HepG2 (cell line): ENCODE data around the gene MICA. TPM values are rescaled to one million over a fixed set of nuclear protein-coding genes. Genes with fewer than 3 reads are reported as not detected.

Source experiments
- ATAC-seq: fragments of 200-7000 bp; cut with Tn5 transposase; 3 replicates; pipeline ENCODE4 v1.9.1; 2020; ENCODE audit warnings: mild to moderate bottlenecking, moderate library complexity
- BruUV-seq: library from RNA; stranded (reverse); fragments of 400-500 nt; replicated peaks from 2 replicates; lab custom pipeline; 2021; lab: Mats Ljungman, UMichigan
- CTCF ChIA-PET: fragments of 300-600 bp; formaldehyde crosslinking; extraction: SDS; loops from one replicate; lab custom pipeline; 2021; ENCODE audit warnings: low total read pairs, inconsistent platforms, low intra/inter-chr PET ratio; lab: Yijun Ruan, JAX
- POLR2A ChIA-PET: fragments of 350-600 bp; sonication (Branson Sonifier 250); formaldehyde crosslinking; loops from one replicate; lab custom pipeline; 2020; ENCODE audit warnings: antibody characterized with exemption, inconsistent platforms; lab: Yijun Ruan, JAX
- DNase-seq: peaks from one replicate; pipeline ENCODE4 v3.0.0-alpha.2; 2015; ENCODE audit warnings: low spot score
- FAIRE-seq: peaks from 3 replicates; lab custom pipeline; 2011; peaks lifted over from hg19 to GRCh38; lab: Jason Lieb, UNC
- H2AFZ ChIP-seq: one replicate; pipeline ENCODE4 v1.6.1; 2011; ENCODE audit warnings: low read length, inconsistent platforms
- H3K27ac ChIP-seq: fragments of 300-600 bp; 3 replicates; pipeline ENCODE4 v1.8.0; 2011; ENCODE audit warnings: mixed run types, mild to moderate bottlenecking, mixed read lengths, low read length, inconsistent platforms; ENCODE audit not compliant: insufficient read depth; ENCODE audit errors: extremely low read length
- H3K27me3 ChIP-seq, 2 experiments: fragments of 200-600 bp in 1 of 2; 2 replicates in 1 of 2; 3 replicates in 1 of 2; pipeline versions ENCODE4 v1.6.0 to v1.8.0; 2011; ENCODE audit warnings: low read length in 2 of 2, mild to moderate bottlenecking in 2 of 2, moderate library complexity in 2 of 2, inconsistent platforms in 1 of 2; ENCODE audit not compliant: insufficient read depth in 2 of 2, control insufficient read depth in 1 of 2
- H3K36me3 ChIP-seq, 2 experiments: fragments of 200-600 bp in 1 of 2; replicated peaks in 1 of 2; 2 replicates in 1 of 2; 3 replicates in 1 of 2; pipeline versions ENCODE4 v1.5.1 to v1.8.0; 2011; ENCODE audit warnings: low read length in 2 of 2, inconsistent platforms in 1 of 2; ENCODE audit not compliant: insufficient read depth in 2 of 2, control insufficient read depth in 1 of 2
- H3K4me1 ChIP-seq: 2 replicates; pipeline ENCODE4 v1.5.1; 2012; ENCODE audit warnings: low read length, inconsistent platforms; ENCODE audit not compliant: insufficient read depth
- H3K4me2 ChIP-seq: 2 replicates; pipeline ENCODE4 v1.6.0; 2011; ENCODE audit warnings: low read depth, low read length, inconsistent platforms
- H3K4me3 ChIP-seq, 3 experiments: fragments of 200-600 bp in 1 of 3; sonication (generic), shearing (Covaris generic) in 1 of 3; replicated peaks in 1 of 3; 2 replicates each; pipeline ENCODE4 v1.5.1; 2011 to 2016; ENCODE audit warnings: low read length in 3 of 3, inconsistent platforms in 2 of 3, low read depth in 2 of 3, mild to moderate bottlenecking in 2 of 3, control low read depth in 1 of 3, mixed read lengths in 1 of 3; ENCODE audit not compliant: insufficient read depth in 1 of 3
- H3K79me2 ChIP-seq: one replicate; pipeline ENCODE4 v1.6.1; 2011; ENCODE audit warnings: low read length, inconsistent platforms; ENCODE audit not compliant: insufficient read depth
- H3K9ac ChIP-seq: 2 replicates; pipeline ENCODE4 v1.6.0; 2011; ENCODE audit warnings: mild to moderate bottlenecking, low read depth, low read length, inconsistent platforms; ENCODE audit not compliant: insufficient read depth
- H3K9me3 ChIP-seq: 2 replicates; pipeline ENCODE4 v1.5.1; 2012; ENCODE audit warnings: mild to moderate bottlenecking, low read length
- H4K20me1 ChIP-seq: 2 replicates; pipeline ENCODE4 v1.6.0; 2011; ENCODE audit warnings: inconsistent platforms, mild to moderate bottlenecking, low read length, moderate library complexity; ENCODE audit not compliant: insufficient read depth
- DMAP1 ChIP-seq: IDR thresholded peaks from 2 replicates; pipeline ENCODE4 v1.6.1; 2016
- FOXJ3 ChIP-seq: sonication (generic); formaldehyde crosslinking; IDR thresholded peaks from 2 replicates; pipeline ENCODE4 v1.4.0; 2020; ENCODE audit warnings: missing genetic modification reagents, mild to moderate bottlenecking, borderline replicate concordance
- GLMP ChIP-seq: sonication (generic); formaldehyde crosslinking; IDR thresholded peaks from 2 replicates; pipeline ENCODE4 v1.9.0; 2021; ENCODE audit warnings: missing genetic modification reagents, mild to moderate bottlenecking, borderline replicate concordance
- HNF4G ChIP-seq, 2 experiments: sonication (generic) in 1 of 2; formaldehyde crosslinking in 1 of 2; IDR thresholded peaks; 2 replicates each; pipeline versions ENCODE4 v1.4.0 to v1.6.1; 2011 to 2020; ENCODE audit warnings: borderline replicate concordance in 2 of 2, low read depth in 2 of 2, mild to moderate bottlenecking in 2 of 2, low read length in 1 of 2, missing genetic modification reagents in 1 of 2, moderate library complexity in 1 of 2
- NR1H2 ChIP-seq: sonication (generic); formaldehyde crosslinking; IDR thresholded peaks from 2 replicates; pipeline ENCODE4 v1.8.1; 2022; ENCODE audit warnings: low read depth, missing genetic modification reagents, borderline replicate concordance
- TSC22D2 ChIP-seq: sonication (generic); formaldehyde crosslinking; IDR thresholded peaks from 2 replicates; pipeline ENCODE4 v1.5.1; 2020; ENCODE audit warnings: missing genetic modification reagents, mild to moderate bottlenecking, borderline replicate concordance
- ZNF781 ChIP-seq: sonication (generic); formaldehyde crosslinking; IDR thresholded peaks from 2 replicates; pipeline ENCODE4 v1.5.1; 2020; ENCODE audit warnings: borderline replicate concordance, mild to moderate bottlenecking, missing genetic modification reagents; ENCODE audit errors: not compliant biosample characterization
- WGBS: methylation state at CpG from one replicate; pipeline ENCODE4 v1.1.6; 2017; ENCODE audit warnings: low lambda C conversion rate; 5-methylcytosine and 5-hydroxymethylcytosine counted together
- in situ Hi-C: cut with HindIII; loops from 2 replicates; pipeline ENCODE4 v1.10.0; 2017; ENCODE audit warnings: low pct_unique_long_range_greater_than_20kb; ENCODE audit not compliant: extremely low pct_ligation_motif_present
- intact Hi-C: fragments of 100-400 bp; cut with micrococcal nuclease; formaldehyde crosslinking; loops from one replicate; pipeline ENCODE4 v1.10.0; 2022; ENCODE audit not compliant: unreplicated experiment
- polyA plus RNA-seq, 8 experiments: library from polyadenylated mRNA; depleted of rRNA in 3 of 8; stranded (reverse) in 7 of 8; unstranded in 1 of 8; fragments of >200 nt; fragmentation: Illumina TruSeq in 4 of 8; extraction: Trizol in 4 of 8; gene quantifications; 2 replicates each; pipeline versions ENCODE4 v1.2.1 to v1.2.3, GENCODE V29; 2011 to 2016; ENCODE audit warnings: low read depth in 4 of 8, missing spikeins in 1 of 8, mixed read lengths in 1 of 8; ENCODE audit not compliant: insufficient read depth in 1 of 8
- total RNA-seq, 5 experiments: library from RNA; depleted of rRNA; stranded (reverse); fragments of >200 nt; fragmentation: Illumina TruSeq; extraction: Trizol; gene quantifications; 2 replicates each; pipeline ENCODE4 v1.2.3, GENCODE V29; 2016; ENCODE audit warnings: low read depth in 1 of 5
- TF ChIP-seq, protein P1 (sequence below): sonication (generic); formaldehyde crosslinking; IDR thresholded peaks from 2 replicates; pipeline ENCODE4 v1.5.1; 2020; ENCODE audit warnings: mild to moderate bottlenecking, missing genetic modification reagents, borderline replicate concordance
- TF ChIP-seq, protein P2 (sequence below): sonication (generic); formaldehyde crosslinking; IDR thresholded peaks from 2 replicates; pipeline ENCODE4 v1.4.0; 2020; ENCODE audit warnings: missing genetic modification reagents

Gene MICA
- total and polyA plus RNA-seq, 2 of the 13 experiments (the other 11 are each of a cell fraction or from before 2014, with no cell fraction given) = 21.6 to 38.1 TPM

DNA sequence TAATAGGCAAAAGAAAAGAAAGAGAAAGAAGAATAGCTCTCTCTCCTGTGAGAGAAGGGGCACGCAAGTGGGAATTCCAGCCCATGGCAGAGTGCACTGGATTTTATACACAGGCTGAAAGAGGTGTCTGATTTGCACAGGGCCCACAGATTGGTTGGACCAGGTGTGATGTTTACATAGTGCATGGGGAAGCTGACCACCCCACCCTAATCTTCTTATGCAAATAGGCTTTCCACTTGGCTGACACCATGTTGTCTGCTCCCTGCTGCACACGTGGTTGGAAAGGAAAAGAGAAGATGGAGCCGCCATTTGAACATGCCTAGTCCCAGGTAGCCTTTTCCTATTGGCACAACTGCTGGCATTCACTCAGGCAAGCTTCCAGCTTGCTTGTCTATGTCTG lies 20.2 kb downstream of the MICA start (continued):
- TF ChIP-seq, protein P1, sequence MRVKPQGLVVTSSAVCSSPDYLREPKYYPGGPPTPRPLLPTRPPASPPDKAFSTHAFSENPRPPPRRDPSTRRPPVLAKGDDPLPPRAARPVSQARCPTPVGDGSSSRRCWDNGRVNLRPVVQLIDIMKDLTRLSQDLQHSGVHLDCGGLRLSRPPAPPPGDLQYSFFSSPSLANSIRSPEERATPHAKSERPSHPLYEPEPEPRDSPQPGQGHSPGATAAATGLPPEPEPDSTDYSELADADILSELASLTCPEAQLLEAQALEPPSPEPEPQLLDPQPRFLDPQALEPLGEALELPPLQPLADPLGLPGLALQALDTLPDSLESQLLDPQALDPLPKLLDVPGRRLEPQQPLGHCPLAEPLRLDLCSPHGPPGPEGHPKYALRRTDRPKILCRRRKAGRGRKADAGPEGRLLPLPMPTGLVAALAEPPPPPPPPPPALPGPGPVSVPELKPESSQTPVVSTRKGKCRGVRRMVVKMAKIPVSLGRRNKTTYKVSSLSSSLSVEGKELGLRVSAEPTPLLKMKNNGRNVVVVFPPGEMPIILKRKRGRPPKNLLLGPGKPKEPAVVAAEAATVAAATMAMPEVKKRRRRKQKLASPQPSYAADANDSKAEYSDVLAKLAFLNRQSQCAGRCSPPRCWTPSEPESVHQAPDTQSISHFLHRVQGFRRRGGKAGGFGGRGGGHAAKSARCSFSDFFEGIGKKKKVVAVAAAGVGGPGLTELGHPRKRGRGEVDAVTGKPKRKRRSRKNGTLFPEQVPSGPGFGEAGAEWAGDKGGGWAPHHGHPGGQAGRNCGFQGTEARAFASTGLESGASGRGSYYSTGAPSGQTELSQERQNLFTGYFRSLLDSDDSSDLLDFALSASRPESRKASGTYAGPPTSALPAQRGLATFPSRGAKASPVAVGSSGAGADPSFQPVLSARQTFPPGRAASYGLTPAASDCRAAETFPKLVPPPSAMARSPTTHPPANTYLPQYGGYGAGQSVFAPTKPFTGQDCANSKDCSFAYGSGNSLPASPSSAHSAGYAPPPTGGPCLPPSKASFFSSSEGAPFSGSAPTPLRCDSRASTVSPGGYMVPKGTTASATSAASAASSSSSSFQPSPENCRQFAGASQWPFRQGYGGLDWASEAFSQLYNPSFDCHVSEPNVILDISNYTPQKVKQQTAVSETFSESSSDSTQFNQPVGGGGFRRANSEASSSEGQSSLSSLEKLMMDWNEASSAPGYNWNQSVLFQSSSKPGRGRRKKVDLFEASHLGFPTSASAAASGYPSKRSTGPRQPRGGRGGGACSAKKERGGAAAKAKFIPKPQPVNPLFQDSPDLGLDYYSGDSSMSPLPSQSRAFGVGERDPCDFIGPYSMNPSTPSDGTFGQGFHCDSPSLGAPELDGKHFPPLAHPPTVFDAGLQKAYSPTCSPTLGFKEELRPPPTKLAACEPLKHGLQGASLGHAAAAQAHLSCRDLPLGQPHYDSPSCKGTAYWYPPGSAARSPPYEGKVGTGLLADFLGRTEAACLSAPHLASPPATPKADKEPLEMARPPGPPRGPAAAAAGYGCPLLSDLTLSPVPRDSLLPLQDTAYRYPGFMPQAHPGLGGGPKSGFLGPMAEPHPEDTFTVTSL (CRISPR knock-in tag) = no peak
- no peak for TF ChIP-seq NR1H2

DNA sequence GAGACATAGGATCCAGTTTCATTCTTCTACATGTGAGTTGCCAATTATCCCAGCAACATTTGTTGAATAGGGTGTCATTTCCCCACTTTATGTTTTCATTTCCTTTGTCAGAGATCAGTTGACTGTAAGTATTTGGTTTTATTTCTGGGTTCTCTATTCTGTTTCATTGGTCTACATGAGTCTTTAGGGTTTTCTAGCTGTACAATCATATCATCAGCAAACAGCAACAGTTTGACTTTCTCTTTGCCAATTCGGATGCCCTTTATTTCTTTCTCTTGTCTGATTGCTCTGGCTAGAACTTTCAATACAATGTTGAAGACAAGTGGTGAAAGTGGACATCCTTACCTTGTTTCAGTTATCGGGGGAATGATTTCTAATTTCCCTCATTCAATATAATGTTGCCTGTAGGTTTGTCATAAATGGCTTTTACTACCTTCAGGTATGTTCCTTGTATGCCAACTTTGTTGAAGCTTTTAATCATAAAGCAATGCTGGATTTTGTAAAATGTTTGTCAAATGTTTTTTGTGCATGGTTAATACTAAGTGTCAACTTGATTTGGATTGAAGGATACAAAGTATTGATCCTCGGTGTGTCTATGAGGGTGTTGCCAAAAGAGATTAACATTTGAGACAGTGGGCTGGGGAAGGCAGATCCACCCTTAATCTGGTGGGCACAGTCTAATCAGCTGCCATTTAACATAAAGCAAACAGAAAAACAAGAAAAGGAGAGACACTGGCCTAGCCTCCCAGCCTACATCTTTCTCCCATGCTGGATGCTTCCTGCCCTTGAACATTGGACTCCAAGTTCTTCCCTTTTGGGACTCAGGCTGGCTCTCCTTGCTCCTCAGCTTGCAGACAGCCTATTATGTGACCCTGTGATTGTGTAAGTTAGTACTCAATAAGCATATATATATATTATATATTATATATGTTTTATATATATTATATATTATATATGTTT lies 23.3 kb downstream of the MICA start:
- Histone ChIP-seq H4K20me1 (no peaks in the 10 kb centered on the region), H3K27me3 (no peaks in the 10 kb centered on the region), H3K9ac (no peak overlapping the region), H2AFZ (no peak overlapping the region), H3K79me2 (no peaks in the 10 kb centered on the region), H3K4me3 (no peak overlapping the region), H3K36me3 (no peaks in the 10 kb centered on the region), H3K4me2 (no peak overlapping the region), H3K9me3 (0 out of 2 replicates have a peak, but pooled peaks cover 4% of the 10 kb centered on the region), H3K27ac (no peak overlapping the region), H3K4me1 (no peaks in the 10 kb centered on the region; the same call in 1 of the 2 replicates)
- POLR2A ChIA-PET = no interaction called here
- in situ Hi-C loops (no loop called here), intact Hi-C loops (no loop called here)
- ATAC-seq = no peak
- CTCF ChIA-PET = no interaction called here
- no TSS peak for BruUV-seq
- FAIRE-seq = peak; percentile 4
- 33% methylated on average over 3 of the region's 3 CpGs for WGBS
- DNase-seq = no peak
- TF ChIP-seq FOXJ3 (CRISPR knock-in tag) (no peak), GLMP (CRISPR knock-in tag) (no peak), TSC22D2 (no peak), HNF4G (IDR thresholded peaks at IDR 0.05; ENCODE audit: borderline replicate concordance, low read depth, low read length) (no peak), HNF4G (CRISPR knock-in tag; IDR thresholded peaks at IDR 0.05; ENCODE audit: borderline replicate concordance, low read depth) (no peak), DMAP1 (CRISPR knock-in tag) (no peak), ZNF781 (CRISPR knock-in tag) (no peak)
- TF ChIP-seq, protein P2, sequence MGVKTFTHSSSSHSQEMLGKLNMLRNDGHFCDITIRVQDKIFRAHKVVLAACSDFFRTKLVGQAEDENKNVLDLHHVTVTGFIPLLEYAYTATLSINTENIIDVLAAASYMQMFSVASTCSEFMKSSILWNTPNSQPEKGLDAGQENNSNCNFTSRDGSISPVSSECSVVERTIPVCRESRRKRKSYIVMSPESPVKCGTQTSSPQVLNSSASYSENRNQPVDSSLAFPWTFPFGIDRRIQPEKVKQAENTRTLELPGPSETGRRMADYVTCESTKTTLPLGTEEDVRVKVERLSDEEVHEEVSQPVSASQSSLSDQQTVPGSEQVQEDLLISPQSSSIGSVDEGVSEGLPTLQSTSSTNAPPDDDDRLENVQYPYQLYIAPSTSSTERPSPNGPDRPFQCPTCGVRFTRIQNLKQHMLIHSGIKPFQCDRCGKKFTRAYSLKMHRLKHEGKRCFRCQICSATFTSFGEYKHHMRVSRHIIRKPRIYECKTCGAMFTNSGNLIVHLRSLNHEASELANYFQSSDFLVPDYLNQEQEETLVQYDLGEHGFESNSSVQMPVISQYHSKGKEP = no peak
